ENCODE results near the gene STK10. TPM values are rescaled to one million over a fixed set of nuclear protein-coding genes. Genes with fewer than 3 reads are reported as not detected.

The STK10 gene
- total and polyA plus RNA-seq, 2 donors (not counting 1 experiment from before 2014, with no cell fraction given): 97.9 to 253 TPM

DNA sequence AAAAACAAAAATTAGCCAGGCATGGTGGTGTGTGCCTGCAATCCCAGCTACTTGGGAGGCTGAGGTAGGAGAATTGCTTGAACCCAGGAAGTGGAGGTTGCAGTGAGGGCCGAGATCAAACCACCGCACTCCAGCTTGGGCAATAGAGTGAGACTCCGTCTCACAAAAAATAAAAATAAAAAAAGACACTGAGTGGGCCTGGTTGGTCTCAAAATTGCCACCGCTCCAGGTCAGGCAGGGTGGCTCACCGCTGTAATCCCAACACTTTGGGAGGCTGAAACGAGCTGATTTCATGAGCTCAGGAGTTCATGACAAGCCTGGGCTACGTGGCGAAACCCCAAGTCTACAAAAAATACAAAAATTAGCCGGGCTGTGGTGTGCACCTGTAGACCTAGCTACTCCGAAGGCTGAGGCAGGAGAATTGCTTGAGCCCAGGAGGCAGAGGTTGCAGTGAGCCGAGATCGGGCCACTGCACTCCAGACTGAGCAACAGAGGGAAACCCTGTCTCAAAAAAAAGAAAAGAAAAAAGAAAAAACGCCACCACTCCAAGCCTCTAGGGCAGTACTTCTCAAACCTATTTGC lies 1.8 kb downstream of the STK10 start:
- Mint-ChIP-seq H3K27ac (peak overlapping the region; percentile 99), H3K4me1 (peaks cover 49% of the 10 kb centered on the region), H3K4me3 (peak overlapping the region; percentile 100), H3K9me3 (ENCODE audit: insufficient read depth) (no peaks in the 10 kb centered on the region), H3K27me3 (no peaks in the 10 kb centered on the region)
- Histone ChIP-seq H3K27ac (ENCODE audit: low read length in 2 of 2) (peak overlapping the region; percentile 74 to 89), H3K79me2 (ENCODE audit: control insufficient read depth, insufficient read depth, low read length) (peaks cover 64% of the 10 kb centered on the region), H3K27me3 (replicated peaks in 1 of 4; ENCODE audit: control extremely low read depth in 1 of 4, control insufficient read depth in 3 of 4, insufficient read depth in 4 of 4, low read length in 3 of 4) (no peaks in the 10 kb centered on the region), H3K4me2 (replicated peaks; ENCODE audit: low read depth, low read length, poor library complexity, severe bottlenecking) (peak overlapping the region; percentile 91), H3K9ac (ENCODE audit: low read length) (peak overlapping the region; percentile 90), H3K9me3 (ENCODE audit: control extremely low read depth in 1 of 3, control insufficient read depth in 2 of 3, insufficient read depth in 1 of 3, low read length in 2 of 3) (no peaks in the 10 kb centered on the region), H2AFZ (ENCODE audit: insufficient read depth, low read depth, low read length, poor library complexity, severe bottlenecking) (no peak overlapping the region), H3K36me3 (replicated peaks in 1 of 2; ENCODE audit: control extremely low read depth in 1 of 2, control insufficient read depth in 1 of 2, extremely low read depth in 1 of 2, insufficient read depth in 2 of 2, low read length in 1 of 2) (peaks cover 0 to 19% of the 10 kb centered on the region in 2 experiments), H3K4me3 (ENCODE audit: control extremely low read depth in 1 of 5, extremely low read depth in 1 of 5, insufficient read depth in 1 of 5, low read depth in 2 of 5, low read length in 4 of 5) (peak overlapping the region; percentile 88 to 99 (median 98)), H3K4me1 (ENCODE audit: control insufficient read depth in 2 of 2, insufficient read depth in 2 of 2, low read length in 2 of 2) (peaks cover 43 to 68% of the 10 kb centered on the region in 2 donors), H4K20me1 (ENCODE audit: control insufficient read depth, insufficient read depth, low read length, poor library complexity, severe bottlenecking) (peaks cover 23% of the 10 kb centered on the region)
- WGBS (ENCODE audit: insufficient coverage): 23% methylated on average over 11 of the region's 13 CpGs
- CTCF ChIA-PET: interaction anchor here (0.7 to 11.2 kb wide), 11 partner anchors 7 to 127 kb away, joined by 3 to 245 read pairs (median 5); partner anchors contain the start of gene UBTD2
- POLR2A ChIA-PET: interaction anchor here (1.0 to 6.1 kb wide), 3 partner anchors 10 to 75 kb away, joined by 4 to 95 read pairs (median 43); no protein-coding TSS in a partner anchor
- intact Hi-C loops (cut with micrococcal nuclease): loop anchor here (5.0 to 10.0 kb wide), 2 partner anchors 274 to 1429 kb away; partner anchors contain the start of gene BOD1
- no peak for DNase-seq
- ATAC-seq (ENCODE audit: low read depth): no peak
- TF ChIP-seq, protein P1, sequence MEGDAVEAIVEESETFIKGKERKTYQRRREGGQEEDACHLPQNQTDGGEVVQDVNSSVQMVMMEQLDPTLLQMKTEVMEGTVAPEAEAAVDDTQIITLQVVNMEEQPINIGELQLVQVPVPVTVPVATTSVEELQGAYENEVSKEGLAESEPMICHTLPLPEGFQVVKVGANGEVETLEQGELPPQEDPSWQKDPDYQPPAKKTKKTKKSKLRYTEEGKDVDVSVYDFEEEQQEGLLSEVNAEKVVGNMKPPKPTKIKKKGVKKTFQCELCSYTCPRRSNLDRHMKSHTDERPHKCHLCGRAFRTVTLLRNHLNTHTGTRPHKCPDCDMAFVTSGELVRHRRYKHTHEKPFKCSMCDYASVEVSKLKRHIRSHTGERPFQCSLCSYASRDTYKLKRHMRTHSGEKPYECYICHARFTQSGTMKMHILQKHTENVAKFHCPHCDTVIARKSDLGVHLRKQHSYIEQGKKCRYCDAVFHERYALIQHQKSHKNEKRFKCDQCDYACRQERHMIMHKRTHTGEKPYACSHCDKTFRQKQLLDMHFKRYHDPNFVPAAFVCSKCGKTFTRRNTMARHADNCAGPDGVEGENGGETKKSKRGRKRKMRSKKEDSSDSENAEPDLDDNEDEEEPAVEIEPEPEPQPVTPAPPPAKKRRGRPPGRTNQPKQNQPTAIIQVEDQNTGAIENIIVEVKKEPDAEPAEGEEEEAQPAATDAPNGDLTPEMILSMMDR (IDR thresholded peaks at IDR 0.05): no peak
- no peak for TF ChIP-seq EZH2 (IDR thresholded peaks at IDR 0.05; ENCODE audit: borderline replicate concordance, insufficient read depth, low read depth, low read length, poor library complexity, severe bottlenecking)

DNA sequence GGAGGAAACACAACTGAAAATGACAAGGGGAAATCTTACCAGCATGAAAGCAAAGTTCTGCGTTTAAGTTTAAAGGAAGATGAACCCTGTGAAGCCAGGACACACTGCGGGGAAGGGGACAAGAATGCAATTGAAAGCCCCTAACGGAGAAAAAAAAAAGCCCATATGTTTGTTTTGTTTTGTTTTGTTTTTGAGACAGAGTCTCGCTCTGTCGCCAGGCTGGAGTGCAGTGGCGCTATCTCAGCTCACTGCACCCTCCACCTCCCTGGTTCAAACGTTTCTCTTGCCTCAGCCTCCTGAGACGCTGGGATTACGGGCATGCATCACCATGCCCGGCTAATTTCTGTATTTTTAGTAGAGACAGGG lies 2.9 kb downstream of the STK10 start:
- H3K4me2 ChIP-seq (replicated peaks; ENCODE audit: low read depth, low read length, poor library complexity, severe bottlenecking): peak overlapping the region; percentile 91
- H3K27me3 ChIP-seq (replicated peaks in 1 of 4; ENCODE audit: control extremely low read depth in 1 of 4, control insufficient read depth in 3 of 4, insufficient read depth in 4 of 4, low read length in 3 of 4): no peaks in the 10 kb centered on the region
- ATAC-seq (ENCODE audit: low read depth) (no peak), DNase-seq (peak; percentile 55)
- peaks cover 75% of the 10 kb centered on the region for H3K79me2 ChIP-seq (ENCODE audit: control insufficient read depth, insufficient read depth, low read length)
- WGBS (ENCODE audit: insufficient coverage): 5% methylated on average over 5 of the region's 10 CpGs
- no peaks in the 10 kb centered on the region for H3K9me3 Mint-ChIP-seq (ENCODE audit: insufficient read depth)
- peak overlapping the region; percentile 100 for H3K4me3 Mint-ChIP-seq
- no peaks in the 10 kb centered on the region for H3K9me3 ChIP-seq (ENCODE audit: control extremely low read depth in 1 of 3, control insufficient read depth in 2 of 3, insufficient read depth in 1 of 3, low read length in 2 of 3)
- peaks cover 23% of the 10 kb centered on the region for H4K20me1 ChIP-seq (ENCODE audit: control insufficient read depth, insufficient read depth, low read length, poor library complexity, severe bottlenecking)
- ChIA-PET CTCF (interaction anchor here (1.1 to 11.2 kb wide), 3 partner anchors 13 to 77 kb away, joined by 5 to 245 read pairs (median 155); no protein-coding TSS in a partner anchor), POLR2A (interaction anchor here (1.6 to 6.1 kb wide), 3 partner anchors 8 to 179 kb away, joined by 3 to 95 read pairs (median 43); partner anchors contain the start of gene FBXW11)
- H3K27ac Mint-ChIP-seq: peak overlapping the region; percentile 99
- peaks cover 52 to 79% of the 10 kb centered on the region in 2 donors for H3K4me1 ChIP-seq (ENCODE audit: control insufficient read depth in 2 of 2, insufficient read depth in 2 of 2, low read length in 2 of 2)
- H3K4me1 Mint-ChIP-seq: peaks cover 59% of the 10 kb centered on the region
- no peak overlapping the region for H2AFZ ChIP-seq (ENCODE audit: insufficient read depth, low read depth, low read length, poor library complexity, severe bottlenecking)
- H3K9ac ChIP-seq (ENCODE audit: low read length): peak overlapping the region; percentile 90
- intact Hi-C loops (cut with micrococcal nuclease): loop anchor here (5.0 to 10.0 kb wide), 2 partner anchors 273 to 1430 kb away; partner anchors contain the start of gene BOD1
- peaks cover 0 to 25% of the 10 kb centered on the region in 2 experiments for H3K36me3 ChIP-seq (replicated peaks in 1 of 2; ENCODE audit: control extremely low read depth in 1 of 2, control insufficient read depth in 1 of 2, extremely low read depth in 1 of 2, insufficient read depth in 2 of 2, low read length in 1 of 2)
- TF ChIP-seq, protein P1 (IDR thresholded peaks at IDR 0.05): no peak
- TF ChIP-seq EZH2 (IDR thresholded peaks at IDR 0.05; ENCODE audit: borderline replicate concordance, insufficient read depth, low read depth, low read length, poor library complexity, severe bottlenecking): no peak
- H3K27ac ChIP-seq (ENCODE audit: low read length in 2 of 2): peak overlapping the region; percentile 74 to 89
- H3K27me3 Mint-ChIP-seq: no peaks in the 10 kb centered on the region
- peak overlapping the region; percentile 19 to 99 (median 98) for H3K4me3 ChIP-seq (ENCODE audit: control extremely low read depth in 1 of 5, extremely low read depth in 1 of 5, insufficient read depth in 1 of 5, low read depth in 2 of 5, low read length in 4 of 5)
